ENCODE results near the gene SAT2.

- TF ChIP-seq CTCF (IDR thresholded peaks at IDR 0.05; ENCODE audit: insufficient read depth, low read depth, low read length) = no peak
- TF ChIP-seq EZH2 (IDR thresholded peaks at IDR 0.05; ENCODE audit: insufficient read depth, low read length) = no peak
These were observed 21.3 kb downstream of the SAT2 start for GRCh38 chr17:7606280-7606679.
